SU-DHL-6 (cell line): ENCODE data around the gene PI4K2B.

ENCODE experiments used
- EZH2phosphoT487 ChIP-seq: fragments of 200-600 bp; sonication (generic), shearing (Covaris generic); conservative IDR thresholded peaks from 2 replicates; pipeline ENCODE4 v1.6.1; 2018; ENCODE audit warnings: mild to moderate bottlenecking, antibody characterized with exemption, low read length, moderate library complexity, mixed read lengths
- TF ChIP-seq, protein P1 (sequence below): fragments of 200-600 bp; sonication (generic); IDR thresholded peaks from one replicate; pipeline ENCODE4 v1.5.1; 2017; ENCODE audit warnings: antibody characterized with exemption, mild to moderate bottlenecking, low read length, moderate library complexity; ENCODE audit not compliant: insufficient read depth, poor library complexity, severe bottlenecking

DNA sequence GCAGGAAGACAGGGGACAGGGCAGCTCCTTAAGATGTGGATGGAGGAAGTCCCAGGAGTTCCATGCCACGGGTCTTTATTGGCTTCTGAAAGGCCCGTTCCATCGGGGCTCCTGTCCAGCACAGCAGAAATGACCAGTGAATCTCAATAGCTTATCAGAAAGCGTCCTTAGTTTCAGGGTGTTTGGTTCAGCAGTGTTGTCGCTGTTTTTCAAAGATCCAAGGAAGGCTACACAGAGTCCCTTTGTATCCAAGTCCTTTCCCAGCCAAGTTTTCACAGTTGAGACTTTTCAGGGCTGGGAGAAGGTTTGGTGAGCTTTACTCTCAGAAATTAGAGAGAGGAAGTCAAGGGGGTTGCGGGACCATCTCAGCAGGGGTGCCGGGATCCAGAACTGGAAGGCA lies 73.8 kb downstream of the PI4K2B start:
- TF ChIP-seq, protein P1, sequence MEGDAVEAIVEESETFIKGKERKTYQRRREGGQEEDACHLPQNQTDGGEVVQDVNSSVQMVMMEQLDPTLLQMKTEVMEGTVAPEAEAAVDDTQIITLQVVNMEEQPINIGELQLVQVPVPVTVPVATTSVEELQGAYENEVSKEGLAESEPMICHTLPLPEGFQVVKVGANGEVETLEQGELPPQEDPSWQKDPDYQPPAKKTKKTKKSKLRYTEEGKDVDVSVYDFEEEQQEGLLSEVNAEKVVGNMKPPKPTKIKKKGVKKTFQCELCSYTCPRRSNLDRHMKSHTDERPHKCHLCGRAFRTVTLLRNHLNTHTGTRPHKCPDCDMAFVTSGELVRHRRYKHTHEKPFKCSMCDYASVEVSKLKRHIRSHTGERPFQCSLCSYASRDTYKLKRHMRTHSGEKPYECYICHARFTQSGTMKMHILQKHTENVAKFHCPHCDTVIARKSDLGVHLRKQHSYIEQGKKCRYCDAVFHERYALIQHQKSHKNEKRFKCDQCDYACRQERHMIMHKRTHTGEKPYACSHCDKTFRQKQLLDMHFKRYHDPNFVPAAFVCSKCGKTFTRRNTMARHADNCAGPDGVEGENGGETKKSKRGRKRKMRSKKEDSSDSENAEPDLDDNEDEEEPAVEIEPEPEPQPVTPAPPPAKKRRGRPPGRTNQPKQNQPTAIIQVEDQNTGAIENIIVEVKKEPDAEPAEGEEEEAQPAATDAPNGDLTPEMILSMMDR = no peak
- no peak for TF ChIP-seq EZH2phosphoT487
